ENCODE results near the gene ZNF837. TPM values are rescaled to one million over a fixed set of nuclear protein-coding genes. Genes with fewer than 3 reads are reported as not detected.

Gene ZNF837
- total and polyA plus RNA-seq, 2 of the 13 experiments (the other 11 are each of a cell fraction or from before 2014, with no cell fraction given) = 0.29 to 1.3 TPM

DNA sequence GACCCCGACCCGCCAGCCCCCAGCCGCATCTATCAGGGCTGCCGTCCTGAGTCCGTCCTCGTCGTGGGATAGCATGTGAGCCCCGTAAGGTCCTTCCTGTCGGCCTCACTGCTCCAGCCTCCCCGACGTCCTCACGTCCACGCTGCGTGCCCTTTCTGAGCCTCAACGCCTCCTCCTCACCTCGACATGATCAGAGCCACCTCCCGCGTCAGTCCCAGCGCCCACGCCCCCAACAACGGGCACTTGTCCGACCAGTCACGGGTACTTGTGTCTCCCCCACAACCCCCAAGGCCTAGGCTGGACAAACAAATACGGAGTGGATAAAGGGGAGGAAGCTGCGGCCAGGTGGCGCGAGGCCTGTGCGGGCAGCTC is 18.9 kb downstream of the ZNF837 start (continued):
- TF ChIP-seq, protein P1, sequence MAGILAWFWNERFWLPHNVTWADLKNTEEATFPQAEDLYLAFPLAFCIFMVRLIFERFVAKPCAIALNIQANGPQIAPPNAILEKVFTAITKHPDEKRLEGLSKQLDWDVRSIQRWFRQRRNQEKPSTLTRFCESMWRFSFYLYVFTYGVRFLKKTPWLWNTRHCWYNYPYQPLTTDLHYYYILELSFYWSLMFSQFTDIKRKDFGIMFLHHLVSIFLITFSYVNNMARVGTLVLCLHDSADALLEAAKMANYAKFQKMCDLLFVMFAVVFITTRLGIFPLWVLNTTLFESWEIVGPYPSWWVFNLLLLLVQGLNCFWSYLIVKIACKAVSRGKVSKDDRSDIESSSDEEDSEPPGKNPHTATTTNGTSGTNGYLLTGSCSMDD (CRISPR knock-in tag; IDR thresholded peaks at IDR 0.05) = no peak
- TF ChIP-seq PHF5A (CRISPR knock-in tag; IDR thresholded peaks at IDR 0.05; ENCODE audit: low read depth, unreplicated experiment) (no peak), MTF2 (CRISPR knock-in tag; IDR thresholded peaks at IDR 0.05; ENCODE audit: borderline replicate concordance) (no peak), FOXK1 (CRISPR knock-in tag; IDR thresholded peaks at IDR 0.05; ENCODE audit: borderline replicate concordance, low read depth) (no peak), FIP1L1 (IDR thresholded peaks at IDR 0.05; ENCODE audit: borderline replicate concordance, insufficient read depth, low read depth, low read length) (no peak), SPEN (CRISPR knock-in tag; IDR thresholded peaks at IDR 0.05; ENCODE audit: low read depth) (no peak), ZNF101 (CRISPR knock-in tag; IDR thresholded peaks at IDR 0.05; ENCODE audit: borderline replicate concordance, low read depth) (no peak), ZNF816 (CRISPR knock-in tag; IDR thresholded peaks at IDR 0.05; ENCODE audit: borderline replicate concordance) (no peak), SAFB2 (CRISPR knock-in tag; IDR thresholded peaks at IDR 0.05; ENCODE audit: borderline replicate concordance, low read depth) (0 out of 2 replicates have a peak, but pooled peaks have one; percentile 39), PLRG1 (conservative IDR thresholded peaks at IDR 0.05) (no peak), NONO (IDR thresholded peaks at IDR 0.05) (no peak), NONO (CRISPR knock-in tag; conservative IDR thresholded peaks at IDR 0.05) (no peak; the same call in 1 of the 2 replicates), SIX1 (CRISPR knock-in tag; IDR thresholded peaks at IDR 0.05; ENCODE audit: borderline replicate concordance) (no peak), SMYD3 (CRISPR knock-in tag; IDR thresholded peaks at IDR 0.05) (no peak), ZNF879 (CRISPR knock-in tag; IDR thresholded peaks at IDR 0.05) (no peak), ZKSCAN1 (IDR thresholded peaks at IDR 0.05; ENCODE audit: low read length) (no peak), ATF5 (CRISPR knock-in tag; IDR thresholded peaks at IDR 0.05; ENCODE audit: low read depth) (0 out of 2 replicates have a peak, but pooled peaks have one; percentile 24), SNRNP70 (IDR thresholded peaks at IDR 0.05; ENCODE audit: low read depth, low read length) (no peak), ZNF264 (CRISPR knock-in tag; IDR thresholded peaks at IDR 0.05) (no peak), ZNF331 (CRISPR knock-in tag; IDR thresholded peaks at IDR 0.05) (no peak), PHB2 (IDR thresholded peaks at IDR 0.05; ENCODE audit: partially characterized antibody) (no peak), ZNF746 (CRISPR knock-in tag; IDR thresholded peaks at IDR 0.05) (no peak)
- TF ChIP-seq, protein P2, sequence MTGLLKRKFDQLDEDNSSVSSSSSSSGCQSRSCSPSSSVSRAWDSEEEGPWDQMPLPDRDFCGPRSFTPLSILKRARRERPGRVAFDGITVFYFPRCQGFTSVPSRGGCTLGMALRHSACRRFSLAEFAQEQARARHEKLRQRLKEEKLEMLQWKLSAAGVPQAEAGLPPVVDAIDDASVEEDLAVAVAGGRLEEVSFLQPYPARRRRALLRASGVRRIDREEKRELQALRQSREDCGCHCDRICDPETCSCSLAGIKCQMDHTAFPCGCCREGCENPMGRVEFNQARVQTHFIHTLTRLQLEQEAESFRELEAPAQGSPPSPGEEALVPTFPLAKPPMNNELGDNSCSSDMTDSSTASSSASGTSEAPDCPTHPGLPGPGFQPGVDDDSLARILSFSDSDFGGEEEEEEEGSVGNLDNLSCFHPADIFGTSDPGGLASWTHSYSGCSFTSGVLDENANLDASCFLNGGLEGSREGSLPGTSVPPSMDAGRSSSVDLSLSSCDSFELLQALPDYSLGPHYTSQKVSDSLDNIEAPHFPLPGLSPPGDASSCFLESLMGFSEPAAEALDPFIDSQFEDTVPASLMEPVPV (CRISPR knock-in tag; IDR thresholded peaks at IDR 0.05) = no peak
- TF ChIP-seq, protein P3, sequence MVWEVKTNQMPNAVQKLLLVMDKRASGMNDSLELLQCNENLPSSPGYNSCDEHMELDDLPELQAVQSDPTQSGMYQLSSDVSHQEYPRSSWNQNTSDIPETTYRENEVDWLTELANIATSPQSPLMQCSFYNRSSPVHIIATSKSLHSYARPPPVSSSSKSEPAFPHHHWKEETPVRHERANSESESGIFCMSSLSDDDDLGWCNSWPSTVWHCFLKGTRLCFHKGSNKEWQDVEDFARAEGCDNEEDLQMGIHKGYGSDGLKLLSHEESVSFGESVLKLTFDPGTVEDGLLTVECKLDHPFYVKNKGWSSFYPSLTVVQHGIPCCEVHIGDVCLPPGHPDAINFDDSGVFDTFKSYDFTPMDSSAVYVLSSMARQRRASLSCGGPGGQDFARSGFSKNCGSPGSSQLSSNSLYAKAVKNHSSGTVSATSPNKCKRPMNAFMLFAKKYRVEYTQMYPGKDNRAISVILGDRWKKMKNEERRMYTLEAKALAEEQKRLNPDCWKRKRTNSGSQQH (CRISPR knock-in tag; IDR thresholded peaks at IDR 0.05; ENCODE audit: low read depth) = peak; percentile 21; the same call in 1 of the 2 replicates
- TF ChIP-seq, protein P4, sequence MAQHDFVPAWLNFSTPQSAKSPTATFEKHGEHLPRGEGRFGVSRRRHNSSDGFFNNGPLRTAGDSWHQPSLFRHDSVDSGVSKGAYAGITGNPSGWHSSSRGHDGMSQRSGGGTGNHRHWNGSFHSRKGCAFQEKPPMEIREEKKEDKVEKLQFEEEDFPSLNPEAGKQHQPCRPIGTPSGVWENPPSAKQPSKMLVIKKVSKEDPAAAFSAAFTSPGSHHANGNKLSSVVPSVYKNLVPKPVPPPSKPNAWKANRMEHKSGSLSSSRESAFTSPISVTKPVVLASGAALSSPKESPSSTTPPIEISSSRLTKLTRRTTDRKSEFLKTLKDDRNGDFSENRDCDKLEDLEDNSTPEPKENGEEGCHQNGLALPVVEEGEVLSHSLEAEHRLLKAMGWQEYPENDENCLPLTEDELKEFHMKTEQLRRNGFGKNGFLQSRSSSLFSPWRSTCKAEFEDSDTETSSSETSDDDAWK (CRISPR knock-in tag; IDR thresholded peaks at IDR 0.05) = no peak
